Measurements from ENCODE around the gene DPH2.

DPH2 gene

GRCh38 chr1:43951021-43951985 lies 18.5 kb upstream of the DPH2 start:
- TF ChIP-seq GATA2 (IDR thresholded peaks at IDR 0.05; ENCODE audit: low read depth, low read length) (no peak), GATA3 (IDR thresholded peaks at IDR 0.05; ENCODE audit: low read depth, low read length) (no peak)

GRCh38 chr1:43952731-43953346 lies 17.0 kb upstream of the DPH2 start:
- TF ChIP-seq GATA2 (IDR thresholded peaks at IDR 0.05; ENCODE audit: low read depth, low read length) (no peak), GATA3 (IDR thresholded peaks at IDR 0.05; ENCODE audit: low read depth, low read length) (no peak)

- TF ChIP-seq GATA3 (IDR thresholded peaks at IDR 0.05; ENCODE audit: low read depth, low read length), result no peak
- TF ChIP-seq GATA2 (IDR thresholded peaks at IDR 0.05; ENCODE audit: low read depth, low read length), result no peak
These were observed 16.4 kb upstream of the DPH2 start for GRCh38 chr1:43953361-43953760.

GRCh38 chr1:43954036-43954435 lies 15.8 kb upstream of the DPH2 start:
- no peak for TF ChIP-seq GATA3 (IDR thresholded peaks at IDR 0.05; ENCODE audit: low read depth, low read length)
- no peak for TF ChIP-seq GATA2 (IDR thresholded peaks at IDR 0.05; ENCODE audit: low read depth, low read length)

GRCh38 chr1:43956234-43956633 lies 13.6 kb upstream of the DPH2 start:
- TF ChIP-seq GATA2 (IDR thresholded peaks at IDR 0.05; ENCODE audit: low read depth, low read length) (no peak), GATA3 (IDR thresholded peaks at IDR 0.05; ENCODE audit: low read depth, low read length) (no peak)

GRCh38 chr1:43957407-43958040 lies 12.3 kb upstream of the DPH2 start:
- no peak for TF ChIP-seq GATA3 (IDR thresholded peaks at IDR 0.05; ENCODE audit: low read depth, low read length)

GRCh38 chr1:43958351-43959255 lies 11.2 kb upstream of the DPH2 start:
- TF ChIP-seq GATA3 (IDR thresholded peaks at IDR 0.05; ENCODE audit: low read depth, low read length) (no peak), GATA2 (IDR thresholded peaks at IDR 0.05; ENCODE audit: low read depth, low read length) (no peak)

GRCh38 chr1:43960798-43961197 lies 9.0 kb upstream of the DPH2 start:
- TF ChIP-seq GATA2 (IDR thresholded peaks at IDR 0.05; ENCODE audit: low read depth, low read length), result no peak
- no peak for TF ChIP-seq GATA3 (IDR thresholded peaks at IDR 0.05; ENCODE audit: low read depth, low read length)

- TF ChIP-seq GATA2 (IDR thresholded peaks at IDR 0.05; ENCODE audit: low read depth, low read length), result no peak
- TF ChIP-seq GATA3 (IDR thresholded peaks at IDR 0.05; ENCODE audit: low read depth, low read length), result no peak
These were observed 8.1 kb upstream of the DPH2 start for GRCh38 chr1:43961692-43962091.

GRCh38 chr1:43962324-43962723 lies 7.5 kb upstream of the DPH2 start:
- TF ChIP-seq GATA2 (IDR thresholded peaks at IDR 0.05; ENCODE audit: low read depth, low read length) (no peak), GATA3 (IDR thresholded peaks at IDR 0.05; ENCODE audit: low read depth, low read length) (no peak)

GRCh38 chr1:43963006-43963405 lies 6.8 kb upstream of the DPH2 start:
- TF ChIP-seq GATA3 (IDR thresholded peaks at IDR 0.05; ENCODE audit: low read depth, low read length), result no peak
- no peak for TF ChIP-seq GATA2 (IDR thresholded peaks at IDR 0.05; ENCODE audit: low read depth, low read length)

GRCh38 chr1:43963890-43964289 lies 5.9 kb upstream of the DPH2 start:
- no peak for TF ChIP-seq GATA2 (IDR thresholded peaks at IDR 0.05; ENCODE audit: low read depth, low read length)
- TF ChIP-seq GATA3 (IDR thresholded peaks at IDR 0.05; ENCODE audit: low read depth, low read length), result no peak

GRCh38 chr1:43965316-43965715 lies 4.5 kb upstream of the DPH2 start:
- no peak for TF ChIP-seq GATA3 (IDR thresholded peaks at IDR 0.05; ENCODE audit: low read depth, low read length)
- TF ChIP-seq GATA2 (IDR thresholded peaks at IDR 0.05; ENCODE audit: low read depth, low read length), result no peak
